Activated gamma-delta T cell treated with anti-CD3 and anti-CD28 coated beads, Interleukin-2, amount 50 U/mL, for 16 hours (primary cell): ENCODE measurements around the gene STAU1.
A peak's percentile ranks its signal among the peaks of the same experiment; 100 is the strongest.
"Not testable (repeated sequence)": the region's sequence is repeated elsewhere in the genome, so short reads cannot be mapped to it uniquely, and the experiment has no call there.

Experiments used
- DNase-seq: peaks from one replicate; pipeline ENCODE4 v3.0.0-alpha.2; 2020; ENCODE audit warnings: low read depth

Gene STAU1

GRCh38 chr20:49203011-49203410 lies 14.9 kb upstream of the STAU1 start:
- DNase-seq = no peak

GRCh38 chr20:49199729-49200293 lies 11.7 kb upstream of the STAU1 start:
- no peak for DNase-seq

- not testable (repeated sequence) for DNase-seq
These were observed 4.9 kb upstream of the STAU1 start for GRCh38 chr20:49192944-49193518.

- DNase-seq = no peak
These were observed 744 bp downstream of the STAU1 start for GRCh38 chr20:49187330-49187850.

- peak; percentile 26 for DNase-seq
These were observed 1.4 kb downstream of the STAU1 start for GRCh38 chr20:49186535-49187329.

- DNase-seq = no peak
These were observed 2.9 kb downstream of the STAU1 start for GRCh38 chr20:49185071-49185761.

GRCh38 chr20:49184691-49185070 lies 3.5 kb downstream of the STAU1 start:
- DNase-seq = no peak

- not testable (repeated sequence) for DNase-seq
These were observed 4.0 kb downstream of the STAU1 start for GRCh38 chr20:49184084-49184501.

GRCh38 chr20:49183444-49183843 lies 4.7 kb downstream of the STAU1 start:
- no peak for DNase-seq

- DNase-seq = no peak
These were observed 6.8 kb downstream of the STAU1 start for GRCh38 chr20:49181265-49181877.

- no peak for DNase-seq
These were observed 8.5 kb downstream of the STAU1 start for GRCh38 chr20:49179368-49180277.

GRCh38 chr20:49174183-49174582 lies 14.0 kb downstream of the STAU1 start:
- DNase-seq = no peak

GRCh38 chr20:49172413-49172812 lies 15.7 kb downstream of the STAU1 start:
- DNase-seq = no peak

GRCh38 chr20:49171909-49172308 lies 16.2 kb downstream of the STAU1 start:
- no peak for DNase-seq

GRCh38 chr20:49170714-49171113 lies 17.4 kb downstream of the STAU1 start:
- no peak for DNase-seq

GRCh38 chr20:49169547-49169946 lies 18.6 kb downstream of the STAU1 start:
- DNase-seq = no peak

- DNase-seq = not testable (repeated sequence)
These were observed 19.3 kb downstream of the STAU1 start for GRCh38 chr20:49168864-49169263.

GRCh38 chr20:49167811-49168507 lies 20.2 kb downstream of the STAU1 start:
- DNase-seq = no peak

- DNase-seq = no peak
These were observed 21.3 kb downstream of the STAU1 start for GRCh38 chr20:49166534-49167449.
